WTC11 (cell line): Measurements from ENCODE around the gene RPS6KC1. TPM values are rescaled to one million over a fixed set of nuclear protein-coding genes. Genes with fewer than 3 reads are reported as not detected.

ENCODE experiments used
- ATAC-seq: fragments of 200-7000 bp; cut with Tn5 transposase; 2 replicates; pipeline ENCODE4 v1.10.0; 2021; ENCODE audit warnings: mild to moderate bottlenecking, moderate library complexity
- CTCF ChIA-PET: fragments of 300-600 bp; sonication (Branson Sonifier 250); formaldehyde crosslinking; loops from one replicate; lab custom pipeline; 2021; ENCODE audit warnings: antibody characterized with exemption; lab: Charles Lee
- POLR2A ChIA-PET: fragments of 350-600 bp; sonication (Branson Sonifier 250); formaldehyde crosslinking; loops from one replicate; lab custom pipeline; 2021; ENCODE audit warnings: antibody characterized with exemption; lab: Charles Lee
- DNase-seq: peaks from one replicate; pipeline ENCODE4 v3.0.0; 2021; ENCODE audit warnings: low spot score
- H3K27ac Mint-ChIP-seq: 2 replicates; pipeline ENCODE4 v1.8.0; 2021; ENCODE audit warnings: mixed read lengths
- H3K27me3 Mint-ChIP-seq: 2 replicates; pipeline ENCODE4 v1.8.0; 2021; ENCODE audit warnings: low read depth, mild to moderate bottlenecking, moderate library complexity, mixed read lengths
- H3K36me3 Mint-ChIP-seq: 2 replicates; pipeline ENCODE4 v1.8.0; 2021; ENCODE audit warnings: mixed read lengths
- H3K4me1 Mint-ChIP-seq: 2 replicates; pipeline ENCODE4 v1.8.0; 2022; ENCODE audit warnings: mixed read lengths
- H3K4me3 Mint-ChIP-seq: 2 replicates; pipeline ENCODE4 v1.8.0; 2021; ENCODE audit warnings: mild to moderate bottlenecking, moderate library complexity, mixed read lengths
- H3K9me3 Mint-ChIP-seq: 2 replicates; pipeline ENCODE4 v1.8.0; 2021; ENCODE audit warnings: mixed read lengths
- CBFB ChIP-seq: sonication (generic); formaldehyde crosslinking; IDR thresholded peaks from 2 replicates; pipeline ENCODE4 v1.8.1; 2022; ENCODE audit warnings: mild to moderate bottlenecking, low read depth, missing genetic modification reagents
- ESRRA ChIP-seq: sonication (generic); formaldehyde crosslinking; IDR thresholded peaks from 2 replicates; pipeline ENCODE4 v1.8.1; 2022; ENCODE audit warnings: mild to moderate bottlenecking, missing genetic modification reagents, borderline replicate concordance
- GTF2I ChIP-seq: fragments of 250-450 bp; sonication (Bioruptor Pico); conservative IDR thresholded peaks from 2 replicates; pipeline ENCODE4 v1.4.0; 2021; ENCODE audit warnings: mild to moderate bottlenecking
- NFATC4 ChIP-seq: fragments of 250-450 bp; sonication (Bioruptor Pico); IDR thresholded peaks from 2 replicates; pipeline ENCODE4 v1.9.0; 2021; ENCODE audit warnings: mild to moderate bottlenecking
- SMAD4 ChIP-seq: sonication (generic); formaldehyde crosslinking; IDR thresholded peaks from 2 replicates; pipeline ENCODE4 v1.8.0; 2022; ENCODE audit warnings: mild to moderate bottlenecking, missing genetic modification reagents
- TP53 ChIP-seq: sonication (generic); formaldehyde crosslinking; IDR thresholded peaks from 2 replicates; pipeline ENCODE4 v1.8.1; 2023; ENCODE audit warnings: mild to moderate bottlenecking, missing genetic modification reagents
- ZNF138 ChIP-seq: sonication (generic); formaldehyde crosslinking; conservative IDR thresholded peaks from 2 replicates; pipeline ENCODE4 v1.8.1; 2022; ENCODE audit warnings: mild to moderate bottlenecking, moderate library complexity, missing genetic modification reagents
- ZNF396 ChIP-seq: fragments of 250-450 bp; sonication (Bioruptor Pico); IDR thresholded peaks from 2 replicates; pipeline ENCODE4 v1.8.0; 2021; ENCODE audit warnings: mild to moderate bottlenecking, moderate library complexity, borderline replicate concordance
- total RNA-seq: library from RNA; stranded (reverse); gene quantifications from 3 replicates; pipeline ENCODE4 v1.2.3, GENCODE V29; 2021
- TF ChIP-seq, protein P1 (sequence below): fragments of 200-600 bp; IDR thresholded peaks from 2 replicates; pipeline ENCODE4 v1.8.0; 2022; ENCODE audit warnings: antibody characterized with exemption
- TF ChIP-seq, protein P2 (sequence below): sonication (generic); formaldehyde crosslinking; IDR thresholded peaks from 2 replicates; pipeline ENCODE4 v1.8.1; 2023; ENCODE audit warnings: mild to moderate bottlenecking, moderate library complexity, missing genetic modification reagents
- TF ChIP-seq, protein P3 (sequence below): sonication (generic); formaldehyde crosslinking; IDR thresholded peaks from 2 replicates; pipeline ENCODE4 v1.8.1; 2022; ENCODE audit warnings: missing genetic modification reagents, borderline replicate concordance
- TF ChIP-seq, protein P4 (sequence below): fragments of 250-450 bp; sonication (Bioruptor Pico); IDR thresholded peaks from 2 replicates; pipeline ENCODE4 v1.9.0; 2021; ENCODE audit warnings: mild to moderate bottlenecking
- TF ChIP-seq, protein P5 (sequence below): sonication (generic); formaldehyde crosslinking; IDR thresholded peaks from 2 replicates; pipeline ENCODE4 v1.8.0; 2022; ENCODE audit warnings: mild to moderate bottlenecking, missing genetic modification reagents

RPS6KC1 gene
- total RNA-seq, 1 experiment from 2014 or later, result 17.4 TPM

DNA sequence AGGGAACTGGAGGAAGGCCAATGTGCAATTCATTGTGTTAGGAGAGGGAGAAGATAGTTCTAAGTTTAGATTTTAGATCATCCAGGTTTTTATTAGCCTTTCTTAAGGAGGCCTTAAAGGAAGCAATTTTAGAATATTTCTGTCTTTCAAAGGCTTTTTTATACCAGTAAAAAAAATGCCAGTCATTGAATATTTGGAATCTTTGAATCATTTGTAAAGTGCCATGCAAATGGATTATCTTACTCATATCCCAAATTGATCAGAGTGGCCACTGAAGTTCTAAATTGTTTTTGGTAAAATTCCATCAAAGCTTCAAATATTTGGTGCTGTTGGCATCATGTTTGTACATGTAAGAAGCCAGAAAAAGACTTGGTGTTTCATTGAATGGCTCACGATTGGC, 244.8 kb downstream of the RPS6KC1 start (continued):
- TF ChIP-seq, protein P1, sequence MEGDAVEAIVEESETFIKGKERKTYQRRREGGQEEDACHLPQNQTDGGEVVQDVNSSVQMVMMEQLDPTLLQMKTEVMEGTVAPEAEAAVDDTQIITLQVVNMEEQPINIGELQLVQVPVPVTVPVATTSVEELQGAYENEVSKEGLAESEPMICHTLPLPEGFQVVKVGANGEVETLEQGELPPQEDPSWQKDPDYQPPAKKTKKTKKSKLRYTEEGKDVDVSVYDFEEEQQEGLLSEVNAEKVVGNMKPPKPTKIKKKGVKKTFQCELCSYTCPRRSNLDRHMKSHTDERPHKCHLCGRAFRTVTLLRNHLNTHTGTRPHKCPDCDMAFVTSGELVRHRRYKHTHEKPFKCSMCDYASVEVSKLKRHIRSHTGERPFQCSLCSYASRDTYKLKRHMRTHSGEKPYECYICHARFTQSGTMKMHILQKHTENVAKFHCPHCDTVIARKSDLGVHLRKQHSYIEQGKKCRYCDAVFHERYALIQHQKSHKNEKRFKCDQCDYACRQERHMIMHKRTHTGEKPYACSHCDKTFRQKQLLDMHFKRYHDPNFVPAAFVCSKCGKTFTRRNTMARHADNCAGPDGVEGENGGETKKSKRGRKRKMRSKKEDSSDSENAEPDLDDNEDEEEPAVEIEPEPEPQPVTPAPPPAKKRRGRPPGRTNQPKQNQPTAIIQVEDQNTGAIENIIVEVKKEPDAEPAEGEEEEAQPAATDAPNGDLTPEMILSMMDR, result no peak
- TF ChIP-seq, protein P2, sequence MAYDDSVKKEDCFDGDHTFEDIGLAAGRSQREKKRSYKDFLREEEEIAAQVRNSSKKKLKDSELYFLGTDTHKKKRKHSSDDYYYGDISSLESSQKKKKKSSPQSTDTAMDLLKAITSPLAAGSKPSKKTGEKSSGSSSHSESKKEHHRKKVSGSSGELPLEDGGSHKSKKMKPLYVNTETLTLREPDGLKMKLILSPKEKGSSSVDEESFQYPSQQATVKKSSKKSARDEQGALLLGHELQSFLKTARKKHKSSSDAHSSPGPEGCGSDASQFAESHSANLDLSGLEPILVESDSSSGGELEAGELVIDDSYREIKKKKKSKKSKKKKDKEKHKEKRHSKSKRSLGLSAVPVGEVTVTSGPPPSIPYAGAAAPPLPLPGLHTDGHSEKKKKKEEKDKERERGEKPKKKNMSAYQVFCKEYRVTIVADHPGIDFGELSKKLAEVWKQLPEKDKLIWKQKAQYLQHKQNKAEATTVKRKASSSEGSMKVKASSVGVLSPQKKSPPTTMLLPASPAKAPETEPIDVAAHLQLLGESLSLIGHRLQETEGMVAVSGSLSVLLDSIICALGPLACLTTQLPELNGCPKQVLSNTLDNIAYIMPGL (CRISPR knock-in tag), result no peak
- no peak for TF ChIP-seq CBFB (CRISPR knock-in tag)
- no peak for TF ChIP-seq ESRRA (CRISPR knock-in tag)
- no peak for TF ChIP-seq SMAD4 (CRISPR knock-in tag)
- no peak for TF ChIP-seq GTF2I (CRISPR knock-in tag)
- no peak for TF ChIP-seq TP53
- TF ChIP-seq, protein P3, sequence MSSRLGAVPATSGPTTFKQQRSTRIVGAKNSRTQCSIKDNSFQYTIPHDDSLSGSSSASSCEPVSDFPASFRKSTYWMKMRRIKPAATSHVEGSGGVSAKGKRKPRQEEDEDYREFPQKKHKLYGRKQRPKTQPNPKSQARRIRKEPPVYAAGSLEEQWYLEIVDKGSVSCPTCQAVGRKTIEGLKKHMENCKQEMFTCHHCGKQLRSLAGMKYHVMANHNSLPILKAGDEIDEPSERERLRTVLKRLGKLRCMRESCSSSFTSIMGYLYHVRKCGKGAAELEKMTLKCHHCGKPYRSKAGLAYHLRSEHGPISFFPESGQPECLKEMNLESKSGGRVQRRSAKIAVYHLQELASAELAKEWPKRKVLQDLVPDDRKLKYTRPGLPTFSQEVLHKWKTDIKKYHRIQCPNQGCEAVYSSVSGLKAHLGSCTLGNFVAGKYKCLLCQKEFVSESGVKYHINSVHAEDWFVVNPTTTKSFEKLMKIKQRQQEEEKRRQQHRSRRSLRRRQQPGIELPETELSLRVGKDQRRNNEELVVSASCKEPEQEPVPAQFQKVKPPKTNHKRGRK (CRISPR knock-in tag), result no peak
- TF ChIP-seq ZNF396, result no peak
- no peak for TF ChIP-seq NFATC4

DNA sequence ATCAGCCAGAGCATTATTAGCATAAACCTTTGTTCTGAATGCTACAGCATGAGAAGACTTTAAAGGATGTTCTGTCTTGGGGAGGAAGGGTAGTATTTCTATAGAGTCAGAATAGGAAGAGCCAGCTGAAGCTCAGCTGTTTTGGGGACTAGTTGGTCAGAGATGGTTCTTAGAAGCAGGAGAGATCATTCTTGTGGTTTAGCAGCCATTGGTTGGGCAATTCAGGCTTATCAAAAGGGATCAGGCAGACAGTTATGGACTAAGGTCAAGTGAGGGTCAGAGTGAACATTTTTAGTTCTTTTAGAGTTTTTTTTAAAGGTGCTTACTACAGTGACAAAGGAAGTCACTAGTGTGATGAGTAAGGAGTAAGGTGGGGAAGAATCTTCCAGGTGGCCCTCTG, 245.5 kb downstream of the RPS6KC1 start:
- ChIA-PET POLR2A (no interaction called here), CTCF (no interaction called here)
- DNase-seq, result no peak
- Mint-ChIP-seq H3K9me3 (peaks cover 9% of the 10 kb centered on the region; the same call in 1 of the 2 replicates), H3K4me3 (no peak overlapping the region), H3K4me1 (peaks cover 21% of the 10 kb centered on the region), H3K27me3 (no peaks in the 10 kb centered on the region), H3K27ac (no peak overlapping the region), H3K36me3 (no peaks in the 10 kb centered on the region)
- TF ChIP-seq, protein P4, sequence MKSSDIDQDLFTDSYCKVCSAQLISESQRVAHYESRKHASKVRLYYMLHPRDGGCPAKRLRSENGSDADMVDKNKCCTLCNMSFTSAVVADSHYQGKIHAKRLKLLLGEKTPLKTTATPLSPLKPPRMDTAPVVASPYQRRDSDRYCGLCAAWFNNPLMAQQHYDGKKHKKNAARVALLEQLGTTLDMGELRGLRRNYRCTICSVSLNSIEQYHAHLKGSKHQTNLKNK (CRISPR knock-in tag), result no peak
- TF ChIP-seq, protein P5, sequence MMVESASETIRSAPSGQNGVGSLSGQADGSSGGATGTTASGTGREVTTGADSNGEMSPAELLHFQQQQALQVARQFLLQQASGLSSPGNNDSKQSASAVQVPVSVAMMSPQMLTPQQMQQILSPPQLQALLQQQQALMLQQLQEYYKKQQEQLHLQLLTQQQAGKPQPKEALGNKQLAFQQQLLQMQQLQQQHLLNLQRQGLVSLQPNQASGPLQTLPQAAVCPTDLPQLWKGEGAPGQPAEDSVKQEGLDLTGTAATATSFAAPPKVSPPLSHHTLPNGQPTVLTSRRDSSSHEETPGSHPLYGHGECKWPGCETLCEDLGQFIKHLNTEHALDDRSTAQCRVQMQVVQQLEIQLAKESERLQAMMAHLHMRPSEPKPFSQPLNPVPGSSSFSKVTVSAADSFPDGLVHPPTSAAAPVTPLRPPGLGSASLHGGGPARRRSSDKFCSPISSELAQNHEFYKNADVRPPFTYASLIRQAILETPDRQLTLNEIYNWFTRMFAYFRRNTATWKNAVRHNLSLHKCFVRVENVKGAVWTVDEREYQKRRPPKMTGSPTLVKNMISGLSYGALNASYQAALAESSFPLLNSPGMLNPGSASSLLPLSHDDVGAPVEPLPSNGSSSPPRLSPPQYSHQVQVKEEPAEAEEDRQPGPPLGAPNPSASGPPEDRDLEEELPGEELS, result no peak
- TF ChIP-seq, protein P1, result no peak
- TF ChIP-seq, protein P2 (CRISPR knock-in tag), result no peak
- no peak for TF ChIP-seq ZNF138
- no peak for ATAC-seq
